HepG2 (cell line): ENCODE results near the gene TCF12. TPM values are rescaled to one million over a fixed set of nuclear protein-coding genes. Genes with fewer than 3 reads are reported as not detected.

Experiments used
- ATAC-seq: fragments of 200-7000 bp; cut with Tn5 transposase; 3 replicates; pipeline ENCODE4 v1.9.1; 2020; ENCODE audit warnings: mild to moderate bottlenecking, moderate library complexity
- BruUV-seq: library from RNA; stranded (reverse); fragments of 400-500 nt; replicated peaks from 2 replicates; lab custom pipeline; 2021; lab: Mats Ljungman, UMichigan
- CTCF ChIA-PET: fragments of 300-600 bp; formaldehyde crosslinking; extraction: SDS; loops from one replicate; lab custom pipeline; 2021; ENCODE audit warnings: low total read pairs, inconsistent platforms, low intra/inter-chr PET ratio; lab: Yijun Ruan, JAX
- POLR2A ChIA-PET: fragments of 350-600 bp; sonication (Branson Sonifier 250); formaldehyde crosslinking; loops from one replicate; lab custom pipeline; 2020; ENCODE audit warnings: antibody characterized with exemption, inconsistent platforms; lab: Yijun Ruan, JAX
- DNase-seq: peaks from one replicate; pipeline ENCODE4 v3.0.0-alpha.2; 2015; ENCODE audit warnings: low spot score
- FAIRE-seq: peaks from 3 replicates; lab custom pipeline; 2011; peaks lifted over from hg19 to GRCh38; lab: Jason Lieb, UNC
- H2AFZ ChIP-seq: one replicate; pipeline ENCODE4 v1.6.1; 2011; ENCODE audit warnings: low read length, inconsistent platforms
- H3K27ac ChIP-seq: fragments of 300-600 bp; 3 replicates; pipeline ENCODE4 v1.8.0; 2011; ENCODE audit warnings: mixed run types, mild to moderate bottlenecking, mixed read lengths, low read length, inconsistent platforms; ENCODE audit not compliant: insufficient read depth; ENCODE audit errors: extremely low read length
- H3K27me3 ChIP-seq, 2 experiments: fragments of 200-600 bp in 1 of 2; 2 replicates in 1 of 2; 3 replicates in 1 of 2; pipeline versions ENCODE4 v1.6.0 to v1.8.0; 2011; ENCODE audit warnings: low read length in 2 of 2, mild to moderate bottlenecking in 2 of 2, moderate library complexity in 2 of 2, inconsistent platforms in 1 of 2; ENCODE audit not compliant: insufficient read depth in 2 of 2, control insufficient read depth in 1 of 2
- H3K36me3 ChIP-seq, 2 experiments: fragments of 200-600 bp in 1 of 2; replicated peaks in 1 of 2; 2 replicates in 1 of 2; 3 replicates in 1 of 2; pipeline versions ENCODE4 v1.5.1 to v1.8.0; 2011; ENCODE audit warnings: low read length in 2 of 2, inconsistent platforms in 1 of 2; ENCODE audit not compliant: insufficient read depth in 2 of 2, control insufficient read depth in 1 of 2
- H3K4me1 ChIP-seq: 2 replicates; pipeline ENCODE4 v1.5.1; 2012; ENCODE audit warnings: low read length, inconsistent platforms; ENCODE audit not compliant: insufficient read depth
- H3K4me2 ChIP-seq: 2 replicates; pipeline ENCODE4 v1.6.0; 2011; ENCODE audit warnings: low read depth, low read length, inconsistent platforms
- H3K4me3 ChIP-seq, 3 experiments: fragments of 200-600 bp in 1 of 3; sonication (generic), shearing (Covaris generic) in 1 of 3; replicated peaks in 1 of 3; 2 replicates each; pipeline ENCODE4 v1.5.1; 2011 to 2016; ENCODE audit warnings: low read length in 3 of 3, inconsistent platforms in 2 of 3, low read depth in 2 of 3, mild to moderate bottlenecking in 2 of 3, control low read depth in 1 of 3, mixed read lengths in 1 of 3; ENCODE audit not compliant: insufficient read depth in 1 of 3
- H3K79me2 ChIP-seq: one replicate; pipeline ENCODE4 v1.6.1; 2011; ENCODE audit warnings: low read length, inconsistent platforms; ENCODE audit not compliant: insufficient read depth
- H3K9ac ChIP-seq: 2 replicates; pipeline ENCODE4 v1.6.0; 2011; ENCODE audit warnings: mild to moderate bottlenecking, low read depth, low read length, inconsistent platforms; ENCODE audit not compliant: insufficient read depth
- H3K9me3 ChIP-seq: 2 replicates; pipeline ENCODE4 v1.5.1; 2012; ENCODE audit warnings: mild to moderate bottlenecking, low read length
- H4K20me1 ChIP-seq: 2 replicates; pipeline ENCODE4 v1.6.0; 2011; ENCODE audit warnings: inconsistent platforms, mild to moderate bottlenecking, low read length, moderate library complexity; ENCODE audit not compliant: insufficient read depth
- FOXA1 ChIP-seq, 2 experiments: fragments of 450-650 bp in 1 of 2; sonication (generic) in 1 of 2; formaldehyde crosslinking in 1 of 2; IDR thresholded peaks; 2 replicates each; pipeline versions ENCODE4 v1.4.0 to v1.6.1; 2016 to 2020; ENCODE audit warnings: missing genetic modification reagents in 1 of 2
- FOXA3 ChIP-seq: IDR thresholded peaks from 2 replicates; pipeline ENCODE4 v1.6.1; 2016; ENCODE audit warnings: missing genetic modification reagents, missing compliant biosample characterization
- FOXP1 ChIP-seq, 2 experiments: fragments of 450-650 bp in 1 of 2; IDR thresholded peaks; 2 replicates each; pipeline ENCODE4 v1.6.1; 2017 to 2018; ENCODE audit warnings: antibody characterized with exemption in 1 of 2
- GATAD2A ChIP-seq: IDR thresholded peaks from 2 replicates; pipeline ENCODE4 v1.6.1; 2016
- HOMEZ ChIP-seq: IDR thresholded peaks from 2 replicates; pipeline ENCODE4 v1.6.1; 2016; ENCODE audit warnings: low read depth
- KDM3A ChIP-seq: IDR thresholded peaks from 2 replicates; pipeline ENCODE4 v1.6.1; 2018; ENCODE audit warnings: low read depth, missing compliant biosample characterization
- KDM4B ChIP-seq: sonication (generic); formaldehyde crosslinking; IDR thresholded peaks from 2 replicates; pipeline ENCODE4 v1.4.0; 2020; ENCODE audit warnings: missing genetic modification reagents
- NCOA5 ChIP-seq: sonication (generic); formaldehyde crosslinking; IDR thresholded peaks from 2 replicates; pipeline ENCODE4 v1.4.0; 2020; ENCODE audit warnings: missing genetic modification reagents
- NFE2 ChIP-seq: sonication (generic); formaldehyde crosslinking; IDR thresholded peaks from 2 replicates; pipeline ENCODE4 v1.4.0; 2020; ENCODE audit warnings: missing genetic modification reagents
- NKX3-1 ChIP-seq: sonication (generic); formaldehyde crosslinking; IDR thresholded peaks from 2 replicates; pipeline ENCODE4 v1.5.0; 2020; ENCODE audit warnings: missing genetic modification reagents
- SIN3B ChIP-seq: fragments of 150-350 bp; IDR thresholded peaks from 2 replicates; pipeline ENCODE4 v1.6.1; 2014; ENCODE audit warnings: low read length
- SOX5 ChIP-seq: IDR thresholded peaks from 2 replicates; pipeline ENCODE4 v1.6.1; 2016; ENCODE audit warnings: borderline replicate concordance
- SOX6 ChIP-seq, 2 experiments: fragments of 450-650 bp in 1 of 2; sonication (generic) in 1 of 2; formaldehyde crosslinking in 1 of 2; IDR thresholded peaks; 2 replicates each; pipeline versions ENCODE4 v1.4.0 to v1.6.1; 2017 to 2020; ENCODE audit warnings: antibody characterized with exemption in 1 of 2, mild to moderate bottlenecking in 1 of 2, missing genetic modification reagents in 1 of 2
- TBP ChIP-seq: sonication (generic); formaldehyde crosslinking; IDR thresholded peaks from 2 replicates; pipeline ENCODE4 v1.5.0; 2020; ENCODE audit warnings: missing genetic modification reagents
- THAP11 ChIP-seq: IDR thresholded peaks from 2 replicates; pipeline ENCODE4 v1.6.1; 2016; ENCODE audit warnings: missing biosample characterization, missing genetic modification reagents
- THAP9 ChIP-seq: sonication (generic); formaldehyde crosslinking; IDR thresholded peaks from 2 replicates; pipeline ENCODE4; 2020; ENCODE audit warnings: missing genetic modification reagents, mild to moderate bottlenecking, borderline replicate concordance
- TOE1 ChIP-seq: sonication (generic); formaldehyde crosslinking; IDR thresholded peaks from 2 replicates; pipeline ENCODE4 v1.4.0; 2020; ENCODE audit warnings: mild to moderate bottlenecking, missing genetic modification reagents
- TRIM24 ChIP-seq: sonication (generic); formaldehyde crosslinking; IDR thresholded peaks from 2 replicates; pipeline ENCODE4 v1.8.0; 2022; ENCODE audit warnings: mild to moderate bottlenecking, missing genetic modification reagents
- YEATS4 ChIP-seq: sonication (generic); formaldehyde crosslinking; IDR thresholded peaks from 2 replicates; pipeline ENCODE4 v1.4.0; 2020; ENCODE audit warnings: missing genetic modification reagents, borderline replicate concordance
- ZNF12 ChIP-seq: sonication (generic); formaldehyde crosslinking; IDR thresholded peaks from 2 replicates; pipeline ENCODE4 v1.5.0; 2020; ENCODE audit warnings: missing genetic modification reagents
- ZNF256 ChIP-seq: sonication (generic); formaldehyde crosslinking; conservative IDR thresholded peaks from 2 replicates; pipeline ENCODE4 v1.4.0; 2020; ENCODE audit warnings: missing genetic modification reagents
- ZNF263 ChIP-seq: sonication (generic); formaldehyde crosslinking; IDR thresholded peaks from 2 replicates; pipeline ENCODE4 v1.4.0; 2020; ENCODE audit warnings: missing genetic modification reagents
- ZNF552 ChIP-seq: sonication (generic); formaldehyde crosslinking; IDR thresholded peaks from 2 replicates; pipeline ENCODE4 v1.9.0; 2022; ENCODE audit warnings: missing genetic modification reagents, mild to moderate bottlenecking, borderline replicate concordance
- ZNF883 ChIP-seq: sonication (generic); formaldehyde crosslinking; IDR thresholded peaks from 2 replicates; pipeline ENCODE4 v1.5.1; 2020; ENCODE audit warnings: mild to moderate bottlenecking, missing genetic modification reagents; ENCODE audit errors: not compliant biosample characterization
- WGBS: methylation state at CpG from one replicate; pipeline ENCODE4 v1.1.6; 2017; ENCODE audit warnings: low lambda C conversion rate; 5-methylcytosine and 5-hydroxymethylcytosine counted together
- in situ Hi-C: cut with HindIII; loops from 2 replicates; pipeline ENCODE4 v1.10.0; 2017; ENCODE audit warnings: low pct_unique_long_range_greater_than_20kb; ENCODE audit not compliant: extremely low pct_ligation_motif_present
- intact Hi-C: fragments of 100-400 bp; cut with micrococcal nuclease; formaldehyde crosslinking; loops from one replicate; pipeline ENCODE4 v1.10.0; 2022; ENCODE audit not compliant: unreplicated experiment
- polyA plus RNA-seq, 8 experiments: library from polyadenylated mRNA; depleted of rRNA in 3 of 8; stranded (reverse) in 7 of 8; unstranded in 1 of 8; fragments of >200 nt; fragmentation: Illumina TruSeq in 4 of 8; extraction: Trizol in 4 of 8; gene quantifications; 2 replicates each; pipeline versions ENCODE4 v1.2.1 to v1.2.3, GENCODE V29; 2011 to 2016; ENCODE audit warnings: low read depth in 4 of 8, missing spikeins in 1 of 8, mixed read lengths in 1 of 8; ENCODE audit not compliant: insufficient read depth in 1 of 8
- total RNA-seq, 5 experiments: library from RNA; depleted of rRNA; stranded (reverse); fragments of >200 nt; fragmentation: Illumina TruSeq; extraction: Trizol; gene quantifications; 2 replicates each; pipeline ENCODE4 v1.2.3, GENCODE V29; 2016; ENCODE audit warnings: low read depth in 1 of 5

Gene TCF12
- total and polyA plus RNA-seq, 2 of the 13 experiments (the other 11 are each of a cell fraction or from before 2014, with no cell fraction given), result 48.6 to 51.1 TPM

GRCh38 chr15:56968821-56969220 lies 50.4 kb downstream of the TCF12 start:
- WGBS, result 91% methylated on average over 1 of the region's 1 CpG
- Histone ChIP-seq H3K27ac (peak overlapping the region; percentile 24), H4K20me1 (peaks cover 4% of the 10 kb centered on the region; the same call in 1 of the 2 replicates), H3K9ac (no peak overlapping the region), H3K4me3 (no peak overlapping the region; a peak in 1 of 6 replicates), H2AFZ (no peak overlapping the region), H3K4me1 (peaks cover 90% of the 10 kb centered on the region), H3K9me3 (no peaks in the 10 kb centered on the region), H3K27me3 (no peaks in the 10 kb centered on the region), H3K4me2 (peak overlapping the region; percentile 5; the same call in 1 of the 2 replicates), H3K79me2 (peaks cover 90% of the 10 kb centered on the region), H3K36me3 (no peaks in the 10 kb centered on the region)
- peak; percentile 58 for ATAC-seq
- ChIA-PET CTCF (no interaction called here), POLR2A (no interaction called here)
- in situ Hi-C loops, result no loop called here
- no TSS peak for BruUV-seq
- no peak for FAIRE-seq
- intact Hi-C loops, result no loop called here
- DNase-seq, result peak; percentile 41
- TF ChIP-seq YEATS4 (CRISPR knock-in tag), result no peak
- TF ChIP-seq ZNF263 (CRISPR knock-in tag), result peak; percentile 52; the same call in 1 of the 2 replicates
- peak; percentile 65; the same call in 1 of the 2 replicates for TF ChIP-seq SOX5
- TF ChIP-seq THAP11, result no peak
- TF ChIP-seq TRIM24, result no peak
- peak; percentile 18; the same call in 1 of the 2 replicates for TF ChIP-seq HOMEZ (CRISPR knock-in tag)
- no peak for TF ChIP-seq ZNF552 (CRISPR knock-in tag)
- TF ChIP-seq FOXA1 (IDR thresholded peaks at IDR 0.05), result no peak
- peak; percentile 72 for TF ChIP-seq FOXA1 (CRISPR knock-in tag; IDR thresholded peaks at IDR 0.05)
- TF ChIP-seq KDM3A, result no peak
- TF ChIP-seq THAP9 (CRISPR knock-in tag), result no peak
- TF ChIP-seq NFE2 (CRISPR knock-in tag), result no peak
- TF ChIP-seq NKX3-1, result no peak
- TF ChIP-seq SIN3B, result no peak
- TF ChIP-seq ZNF883 (CRISPR knock-in tag), result no peak
- TF ChIP-seq NCOA5 (CRISPR knock-in tag), result no peak
- no peak for TF ChIP-seq KDM4B (CRISPR knock-in tag)
- TF ChIP-seq TBP (CRISPR knock-in tag), result no peak
- TF ChIP-seq TOE1 (CRISPR knock-in tag), result no peak
- TF ChIP-seq ZNF12 (CRISPR knock-in tag), result peak; percentile 36; the same call in 1 of the 2 replicates
- TF ChIP-seq FOXP1 (IDR thresholded peaks at IDR 0.05), result no peak
- peak; percentile 41; the same call in 1 of the 2 replicates for TF ChIP-seq FOXP1 (CRISPR knock-in tag; IDR thresholded peaks at IDR 0.05)
- TF ChIP-seq ZNF256 (CRISPR knock-in tag), result no peak
- 0 out of 2 replicates have a peak, but pooled peaks have one; percentile 39 for TF ChIP-seq GATAD2A
- peak; percentile 82 for TF ChIP-seq FOXA3 (CRISPR knock-in tag)
- TF ChIP-seq SOX6 (IDR thresholded peaks at IDR 0.05), result no peak
- peak; percentile 60 for TF ChIP-seq SOX6 (CRISPR knock-in tag; IDR thresholded peaks at IDR 0.05)
